AG10803 (cell line): ENCODE data around the gene GAS2L1.

Experiments
- DNase-seq: peaks from one replicate; pipeline ENCODE4 v3.0.0; 2010; ENCODE audit warnings: low read depth
- H3K4me3 ChIP-seq: 2 replicates; pipeline ENCODE4 v1.5.1; 2011; ENCODE audit warnings: mild to moderate bottlenecking, low read length, control low read depth
- TF ChIP-seq, protein P1 (sequence below): conservative IDR thresholded peaks from 2 replicates; pipeline ENCODE4 v1.5.1; 2011; ENCODE audit warnings: mild to moderate bottlenecking, low read length, control low read depth, inconsistent platforms

The GAS2L1 gene

DNA sequence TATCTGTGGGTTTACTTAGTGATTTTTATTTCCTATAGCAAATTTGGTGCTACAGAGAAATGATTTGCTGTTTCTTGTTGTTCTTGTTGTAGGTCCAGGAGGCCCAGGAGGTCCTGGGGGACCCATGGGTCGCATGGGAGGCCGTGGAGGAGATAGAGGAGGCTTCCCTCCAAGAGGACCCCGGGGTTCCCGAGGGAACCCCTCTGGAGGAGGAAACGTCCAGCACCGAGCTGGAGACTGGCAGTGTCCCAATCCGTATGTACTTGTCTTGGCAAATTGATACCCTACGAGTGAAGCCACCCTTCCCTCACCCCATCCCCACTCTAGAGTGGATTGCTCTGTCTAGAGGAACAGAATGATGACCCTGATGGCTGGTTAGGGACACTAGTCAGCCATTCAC, 7.8 kb upstream of the GAS2L1 start:
- no peak overlapping the region for H3K4me3 ChIP-seq
- TF ChIP-seq, protein P1, sequence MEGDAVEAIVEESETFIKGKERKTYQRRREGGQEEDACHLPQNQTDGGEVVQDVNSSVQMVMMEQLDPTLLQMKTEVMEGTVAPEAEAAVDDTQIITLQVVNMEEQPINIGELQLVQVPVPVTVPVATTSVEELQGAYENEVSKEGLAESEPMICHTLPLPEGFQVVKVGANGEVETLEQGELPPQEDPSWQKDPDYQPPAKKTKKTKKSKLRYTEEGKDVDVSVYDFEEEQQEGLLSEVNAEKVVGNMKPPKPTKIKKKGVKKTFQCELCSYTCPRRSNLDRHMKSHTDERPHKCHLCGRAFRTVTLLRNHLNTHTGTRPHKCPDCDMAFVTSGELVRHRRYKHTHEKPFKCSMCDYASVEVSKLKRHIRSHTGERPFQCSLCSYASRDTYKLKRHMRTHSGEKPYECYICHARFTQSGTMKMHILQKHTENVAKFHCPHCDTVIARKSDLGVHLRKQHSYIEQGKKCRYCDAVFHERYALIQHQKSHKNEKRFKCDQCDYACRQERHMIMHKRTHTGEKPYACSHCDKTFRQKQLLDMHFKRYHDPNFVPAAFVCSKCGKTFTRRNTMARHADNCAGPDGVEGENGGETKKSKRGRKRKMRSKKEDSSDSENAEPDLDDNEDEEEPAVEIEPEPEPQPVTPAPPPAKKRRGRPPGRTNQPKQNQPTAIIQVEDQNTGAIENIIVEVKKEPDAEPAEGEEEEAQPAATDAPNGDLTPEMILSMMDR: no peak
- DNase-seq: no peak

GRCh38 chr22:29299136-29299900, 7.1 kb upstream of the GAS2L1 start:
- DNase-seq: no peak
- no peak overlapping the region for H3K4me3 ChIP-seq
- TF ChIP-seq, protein P1: no peak

- no peak for DNase-seq
- H3K4me3 ChIP-seq: no peak overlapping the region
- TF ChIP-seq, protein P1: no peak
These were observed 6.0 kb upstream of the GAS2L1 start for GRCh38 chr22:29300467-29300806.

GRCh38 chr22:29300807-29301601, 5.4 kb upstream of the GAS2L1 start:
- TF ChIP-seq, protein P1: no peak
- DNase-seq: no peak
- H3K4me3 ChIP-seq: no peak overlapping the region

DNA sequence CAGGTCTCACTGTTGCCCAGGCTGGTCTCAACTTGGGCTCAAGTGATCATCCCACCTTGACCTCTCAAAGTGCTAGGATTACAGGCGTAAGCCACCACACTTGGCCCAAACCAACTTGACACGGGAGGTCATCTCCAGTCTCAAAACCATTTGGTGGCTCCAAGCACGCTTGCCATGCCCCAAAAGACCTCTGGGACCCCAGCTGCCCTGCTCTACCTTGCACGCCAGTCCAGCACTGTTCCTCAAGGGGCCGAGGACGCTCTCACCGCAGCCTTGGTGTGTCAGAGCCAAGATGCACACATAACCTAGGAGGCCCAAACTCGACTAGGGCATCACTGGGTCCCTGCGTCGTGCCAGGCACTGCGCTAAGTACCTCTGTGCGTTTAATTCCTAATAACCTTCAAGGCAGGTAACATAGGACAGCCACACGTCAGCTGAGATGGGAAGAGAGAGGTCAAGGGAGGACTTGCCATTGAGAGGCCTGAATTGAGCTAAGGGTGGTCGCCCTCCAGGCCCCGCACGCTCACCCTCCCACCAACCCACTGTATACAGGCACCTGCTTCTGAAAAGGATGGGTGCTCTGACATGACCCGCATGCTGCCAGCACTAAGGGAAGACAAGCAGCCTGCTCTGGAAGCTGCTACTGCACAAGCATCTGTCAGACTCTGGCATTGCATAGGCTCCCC, 4.6 kb upstream of the GAS2L1 start:
- TF ChIP-seq, protein P1: no peak
- no peak for DNase-seq
- no peak overlapping the region for H3K4me3 ChIP-seq

DNA sequence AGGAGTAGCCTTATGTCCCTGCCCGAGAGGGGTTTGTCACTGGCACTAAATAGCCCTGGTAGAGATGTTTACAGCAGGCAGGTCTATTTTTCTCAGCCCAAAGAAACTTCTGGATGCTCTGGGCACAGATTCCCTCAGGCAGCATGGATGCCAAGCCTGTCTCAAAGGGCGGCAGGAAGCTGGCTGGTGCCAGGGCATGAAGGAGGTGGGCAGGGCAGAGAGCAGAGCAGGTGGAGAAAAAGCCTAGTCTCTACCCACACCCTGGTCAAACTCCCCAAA, 4.1 kb upstream of the GAS2L1 start:
- TF ChIP-seq, protein P1: no peak
- H3K4me3 ChIP-seq: no peak overlapping the region
- DNase-seq: no peak
